Natural killer cell (primary cell): Measurements from ENCODE around the gene HMG20B. TPM values are rescaled to one million over a fixed set of nuclear protein-coding genes. Genes with fewer than 3 reads are reported as not detected.

Source experiments
- ATAC-seq, 3 donors: fragments of 150-1000 bp in 2 of 3; fragments of 200-7000 bp in 1 of 3; cut with Tn5 transposase; 1 replicate in 1 of 3; 2 replicates in 2 of 3; pipeline ENCODE4 v1.10.0; 2021; ENCODE audit warnings: mild to moderate bottlenecking in 2 of 3, moderate library complexity in 2 of 3
- DNase-seq, 2 donors: peaks; one replicate each; pipeline versions ENCODE4 v3.0.0 to v3.0.0-alpha.2; 2013 to 2021; ENCODE audit warnings: mixed read lengths in 1 of 2
- H3K27ac ChIP-seq: one replicate; pipeline ENCODE4 v1.5.1; 2013; ENCODE audit warnings: mild to moderate bottlenecking, low read length
- H3K27me3 ChIP-seq: one replicate; pipeline ENCODE4 v1.6.1; 2013; ENCODE audit warnings: low read length; ENCODE audit not compliant: control insufficient read depth, insufficient read depth
- H3K36me3 ChIP-seq: one replicate; pipeline ENCODE4 v1.6.1; 2013; ENCODE audit warnings: low read length; ENCODE audit not compliant: control insufficient read depth, insufficient read depth
- H3K4me1 ChIP-seq: one replicate; pipeline ENCODE4 v1.6.1; 2013; ENCODE audit warnings: low read length; ENCODE audit not compliant: control insufficient read depth, insufficient read depth
- H3K4me3 ChIP-seq: one replicate; pipeline ENCODE4 v1.5.1; 2013; ENCODE audit warnings: low read length
- H3K9me3 ChIP-seq: one replicate; pipeline ENCODE4 v1.6.1; 2013; ENCODE audit warnings: low read length; ENCODE audit not compliant: control insufficient read depth, insufficient read depth
- H3K27ac Mint-ChIP-seq, 2 donors: one replicate each; pipeline ENCODE4 v1.8.0; 2022; ENCODE audit warnings: mild to moderate bottlenecking in 2 of 2, mixed read lengths in 2 of 2, moderate library complexity in 1 of 2
- H3K27me3 Mint-ChIP-seq, 2 donors: one replicate each; pipeline ENCODE4 v1.8.0; 2022; ENCODE audit warnings: low read depth in 2 of 2, mixed read lengths in 2 of 2
- H3K36me3 Mint-ChIP-seq: one replicate; pipeline ENCODE4 v1.8.0; 2022; ENCODE audit warnings: mixed read lengths
- H3K4me1 Mint-ChIP-seq, 2 donors: one replicate each; pipeline ENCODE4 v1.8.0; 2022; ENCODE audit warnings: mixed read lengths in 2 of 2
- H3K4me3 Mint-ChIP-seq: one replicate; pipeline ENCODE4 v1.8.0; 2022; ENCODE audit warnings: mild to moderate bottlenecking, moderate library complexity, mixed read lengths
- H3K9me3 Mint-ChIP-seq, 2 donors: one replicate each; pipeline ENCODE4 v1.8.0; 2022; ENCODE audit warnings: mixed read lengths in 2 of 2
- WGBS: methylation state at CpG from one replicate; pipeline ENCODE4 v1.1.7; 2013; ENCODE audit warnings: missing lambda C conversion rate; ENCODE audit not compliant: insufficient coverage; 5-methylcytosine and 5-hydroxymethylcytosine counted together
- intact Hi-C: fragments of 100-400 bp; cut with micrococcal nuclease; formaldehyde crosslinking; loops from one replicate; pipeline ENCODE4 v1.14.2; 2022
- total RNA-seq, 4 donors: library from RNA; stranded (reverse); fragments of 120-200 nt in 1 of 4; gene quantifications; one replicate each; pipeline versions ENCODE4 v1.2.3 to v1.2.4, GENCODE V29; 2013 to 2022
- TF ChIP-seq, protein P1 (sequence below): fragments of 200-600 bp; IDR thresholded peaks from one replicate; pipeline ENCODE4 v1.8.0; 2022; ENCODE audit warnings: antibody characterized with exemption

HMG20B gene
- total RNA-seq, 3 donors from 2014 or later (not counting 1 experiment from before 2014, with no cell fraction given) = 45.8 to 57.5 (median 52.1) TPM

- Mint-ChIP-seq H3K4me3 (no peak overlapping the region), H3K36me3 (no peaks in the 10 kb centered on the region), H3K27ac (no peak overlapping the region), H3K4me1 (peaks cover 11 to 24% of the 10 kb centered on the region in 2 donors), H3K27me3 (no peaks in the 10 kb centered on the region), H3K9me3 (no peaks in the 10 kb centered on the region)
- intact Hi-C loops = no loop called here
- Histone ChIP-seq H3K36me3 (peaks cover 39% of the 10 kb centered on the region), H3K4me3 (no peak overlapping the region), H3K27me3 (no peaks in the 10 kb centered on the region), H3K27ac (no peak overlapping the region), H3K4me1 (peaks cover 31% of the 10 kb centered on the region), H3K9me3 (no peaks in the 10 kb centered on the region)
- TF ChIP-seq, protein P1, sequence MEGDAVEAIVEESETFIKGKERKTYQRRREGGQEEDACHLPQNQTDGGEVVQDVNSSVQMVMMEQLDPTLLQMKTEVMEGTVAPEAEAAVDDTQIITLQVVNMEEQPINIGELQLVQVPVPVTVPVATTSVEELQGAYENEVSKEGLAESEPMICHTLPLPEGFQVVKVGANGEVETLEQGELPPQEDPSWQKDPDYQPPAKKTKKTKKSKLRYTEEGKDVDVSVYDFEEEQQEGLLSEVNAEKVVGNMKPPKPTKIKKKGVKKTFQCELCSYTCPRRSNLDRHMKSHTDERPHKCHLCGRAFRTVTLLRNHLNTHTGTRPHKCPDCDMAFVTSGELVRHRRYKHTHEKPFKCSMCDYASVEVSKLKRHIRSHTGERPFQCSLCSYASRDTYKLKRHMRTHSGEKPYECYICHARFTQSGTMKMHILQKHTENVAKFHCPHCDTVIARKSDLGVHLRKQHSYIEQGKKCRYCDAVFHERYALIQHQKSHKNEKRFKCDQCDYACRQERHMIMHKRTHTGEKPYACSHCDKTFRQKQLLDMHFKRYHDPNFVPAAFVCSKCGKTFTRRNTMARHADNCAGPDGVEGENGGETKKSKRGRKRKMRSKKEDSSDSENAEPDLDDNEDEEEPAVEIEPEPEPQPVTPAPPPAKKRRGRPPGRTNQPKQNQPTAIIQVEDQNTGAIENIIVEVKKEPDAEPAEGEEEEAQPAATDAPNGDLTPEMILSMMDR = no peak
- WGBS = 95% methylated on average over 15 of the region's 15 CpGs
- no peak for ATAC-seq
- DNase-seq = no peak
Measured at GRCh38 chr19:3621689-3622088, 48.9 kb downstream of the HMG20B start.

DNA sequence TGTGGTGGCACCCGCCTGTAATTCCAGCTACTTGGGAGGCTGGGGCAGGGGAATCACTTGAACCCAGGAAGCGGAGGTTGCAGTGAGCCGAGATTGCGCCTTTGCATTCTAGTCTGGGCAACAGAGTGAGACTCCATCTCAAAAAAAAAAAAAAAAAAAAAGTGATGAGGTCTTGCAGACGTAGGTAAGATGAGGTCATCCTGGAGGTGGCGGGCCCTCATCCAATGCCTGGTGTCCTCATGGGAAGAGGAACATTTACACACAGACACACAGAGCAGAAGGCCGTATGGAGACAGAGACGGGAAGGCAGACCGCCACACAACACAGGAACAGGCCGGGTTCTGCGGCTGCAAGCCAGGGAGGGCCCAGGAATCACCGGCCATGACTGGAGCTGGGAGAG is 49.5 kb downstream of the HMG20B start:
- Histone ChIP-seq H3K4me3 (no peak overlapping the region), H3K9me3 (no peaks in the 10 kb centered on the region), H3K27me3 (no peaks in the 10 kb centered on the region), H3K36me3 (peaks cover 36% of the 10 kb centered on the region), H3K27ac (no peak overlapping the region), H3K4me1 (peaks cover 34% of the 10 kb centered on the region)
- no peaks in the 10 kb centered on the region for H3K36me3 Mint-ChIP-seq
- peaks cover 16 to 29% of the 10 kb centered on the region in 2 donors for H3K4me1 Mint-ChIP-seq
- 94% methylated on average over 10 of the region's 12 CpGs for WGBS
- H3K27ac Mint-ChIP-seq = no peak overlapping the region
- TF ChIP-seq, protein P1 = no peak
- intact Hi-C loops = no loop called here
- H3K27me3 Mint-ChIP-seq = no peaks in the 10 kb centered on the region
- ATAC-seq (no peak), DNase-seq (no peak)
- no peaks in the 10 kb centered on the region for H3K9me3 Mint-ChIP-seq
- peak overlapping the region; percentile 52 for H3K4me3 Mint-ChIP-seq

GRCh38 chr19:3623716-3624115 is 51.0 kb downstream of the HMG20B start:
- Histone ChIP-seq H3K4me3 (no peak overlapping the region), H3K27me3 (no peaks in the 10 kb centered on the region), H3K4me1 (peaks cover 27% of the 10 kb centered on the region), H3K27ac (no peak overlapping the region), H3K36me3 (peaks cover 34% of the 10 kb centered on the region), H3K9me3 (no peaks in the 10 kb centered on the region)
- no peaks in the 10 kb centered on the region for H3K27me3 Mint-ChIP-seq
- ATAC-seq (no peak), DNase-seq (no peak)
- no peaks in the 10 kb centered on the region for H3K9me3 Mint-ChIP-seq
- no peak overlapping the region for H3K4me3 Mint-ChIP-seq
- H3K36me3 Mint-ChIP-seq = no peaks in the 10 kb centered on the region
- peaks cover 17 to 29% of the 10 kb centered on the region in 2 donors for H3K4me1 Mint-ChIP-seq
- 96% methylated on average over 34 of the region's 34 CpGs for WGBS
- intact Hi-C loops = no loop called here
- TF ChIP-seq, protein P1 = no peak
- H3K27ac Mint-ChIP-seq = no peak overlapping the region

DNA sequence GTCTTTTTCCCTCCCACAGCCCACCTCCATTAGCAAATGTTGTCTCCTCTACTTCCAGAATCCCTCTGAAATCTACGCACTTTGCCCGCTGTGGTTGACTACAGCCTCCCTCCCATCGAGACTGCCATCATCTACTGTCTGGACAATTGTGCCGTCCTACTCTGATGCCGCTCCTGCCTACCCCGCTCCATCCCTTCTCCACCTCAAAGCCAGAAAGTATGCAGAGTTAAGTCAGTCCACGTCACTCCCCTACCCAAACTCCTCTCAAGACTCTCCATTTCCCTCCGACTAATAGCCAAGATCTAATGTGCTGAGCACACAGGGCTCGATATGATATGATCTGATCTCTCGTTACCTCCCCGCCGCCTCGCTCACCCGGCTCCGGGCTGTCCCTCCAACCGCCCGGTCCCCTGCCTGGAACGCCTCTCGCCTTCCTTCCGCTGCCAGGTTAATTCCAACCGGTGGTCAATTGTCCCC is 53.3 kb downstream of the HMG20B start:
- H3K9me3 Mint-ChIP-seq = no peaks in the 10 kb centered on the region
- TF ChIP-seq, protein P1 = no peak
- WGBS = 2% methylated on average over 21 of the region's 21 CpGs
- H3K4me3 ChIP-seq = peak overlapping the region; percentile 72
- H3K4me3 Mint-ChIP-seq = peak overlapping the region; percentile 99
- H3K4me1 Mint-ChIP-seq = peaks cover 17 to 29% of the 10 kb centered on the region in 2 donors
- intact Hi-C loops = loop anchor here (2.0 kb wide), 1 partner anchor 53 kb away; the partner anchor contains the start of gene HMG20B
- no peak for DNase-seq
- peak overlapping the region; percentile 34 for H3K27ac ChIP-seq
- ATAC-seq = no peak
- no peaks in the 10 kb centered on the region for H3K9me3 ChIP-seq
- H3K27ac Mint-ChIP-seq = peak overlapping the region; percentile 96 to 99
- peaks cover 17% of the 10 kb centered on the region for H3K36me3 ChIP-seq
- peaks cover 27% of the 10 kb centered on the region for H3K4me1 ChIP-seq
- H3K36me3 Mint-ChIP-seq = no peaks in the 10 kb centered on the region
- no peaks in the 10 kb centered on the region for H3K27me3 Mint-ChIP-seq
- H3K27me3 ChIP-seq = no peaks in the 10 kb centered on the region
